Keratinocyte (primary cell): ENCODE data around the gene KCNIP3. TPM values are rescaled to one million over a fixed set of nuclear protein-coding genes. Genes with fewer than 3 reads are reported as not detected.

ENCODE experiments used
- DNase-seq: peaks from one replicate; pipeline ENCODE4 v3.0.0-alpha.2; 2011; ENCODE audit warnings: low read depth, missing footprints, low spot score
- FAIRE-seq: peaks from 2 replicates; lab custom pipeline; 2011; peaks lifted over from hg19 to GRCh38; lab: Jason Lieb, UNC
- H2AFZ ChIP-seq: 2 replicates; pipeline ENCODE4 v1.6.0; 2012; ENCODE audit warnings: low read length, control low read depth, inconsistent platforms; ENCODE audit not compliant: control insufficient read depth
- H3K27ac ChIP-seq: 2 replicates; pipeline ENCODE4 v1.5.1; 2011; ENCODE audit warnings: low read length; ENCODE audit not compliant: control insufficient read depth, insufficient read depth
- H3K27me3 ChIP-seq: 3 replicates; pipeline ENCODE4 v1.6.0; 2011; ENCODE audit warnings: low read length; ENCODE audit not compliant: control insufficient read depth, insufficient read depth; ENCODE audit errors: extremely low read depth
- H3K36me3 ChIP-seq, 2 experiments: 2 replicates in 1 of 2; 3 replicates in 1 of 2; pipeline ENCODE4 v1.5.1; 2011; ENCODE audit warnings: low read length in 2 of 2, mild to moderate bottlenecking in 1 of 2; ENCODE audit not compliant: control insufficient read depth in 2 of 2, insufficient read depth in 2 of 2; ENCODE audit errors: extremely low read depth in 1 of 2
- H3K4me1 ChIP-seq: 3 replicates; pipeline ENCODE4 v1.5.1; 2011; ENCODE audit warnings: low read length; ENCODE audit not compliant: control insufficient read depth, insufficient read depth; ENCODE audit errors: extremely low read depth
- H3K4me2 ChIP-seq: 3 replicates; pipeline ENCODE4 v1.6.0; 2011; ENCODE audit warnings: low read depth, low read length; ENCODE audit not compliant: control insufficient read depth, insufficient read depth; ENCODE audit errors: extremely low read depth
- H3K4me3 ChIP-seq, 3 experiments: fragments of 200-600 bp in 1 of 3; sonication (generic) in 1 of 3; 2 replicates in 2 of 3; 3 replicates in 1 of 3; pipeline ENCODE4 v1.5.1; 2011 to 2016; ENCODE audit warnings: low read length in 3 of 3, mild to moderate bottlenecking in 3 of 3, control low read depth in 2 of 3, inconsistent platforms in 1 of 3, low read depth in 1 of 3, mixed read lengths in 1 of 3, mixed run types in 1 of 3, moderate library complexity in 1 of 3; ENCODE audit not compliant: control insufficient read depth in 2 of 3, insufficient read depth in 2 of 3; ENCODE audit errors: extremely low read depth in 1 of 3
- H3K79me2 ChIP-seq: 2 replicates; pipeline ENCODE4 v1.6.0; 2012; ENCODE audit warnings: low read length; ENCODE audit not compliant: control insufficient read depth, insufficient read depth
- H3K9ac ChIP-seq: 3 replicates; pipeline ENCODE4 v1.6.0; 2011; ENCODE audit warnings: low read length; ENCODE audit not compliant: control insufficient read depth, insufficient read depth; ENCODE audit errors: extremely low read depth
- H3K9me1 ChIP-seq: 3 replicates; pipeline ENCODE4 v1.6.0; 2011; ENCODE audit warnings: low read length; ENCODE audit not compliant: control insufficient read depth, insufficient read depth; ENCODE audit errors: extremely low read depth
- H3K9me3 ChIP-seq: 2 replicates; pipeline ENCODE4 v1.5.1; 2012; ENCODE audit warnings: low read depth, low read length; ENCODE audit not compliant: control insufficient read depth
- H4K20me1 ChIP-seq: 3 replicates; pipeline ENCODE4 v1.6.0; 2011; ENCODE audit warnings: low read length; ENCODE audit not compliant: control insufficient read depth, insufficient read depth; ENCODE audit errors: extremely low read depth
- EZH2 ChIP-seq: IDR thresholded peaks from one replicate; pipeline ENCODE4 v1.6.1; 2012; ENCODE audit warnings: inconsistent platforms, mild to moderate bottlenecking, low read length, moderate library complexity
- dilution Hi-C: fragments of 300-500 bp; cut with MboI; formaldehyde crosslinking; loops from one replicate; pipeline ENCODE4 v1.7.0; 2020; ENCODE audit warnings: low sequenced_read_pairs; ENCODE audit not compliant: extremely low pct_ligation_motif_present
- polyA plus RNA-seq, 5 experiments: library from polyadenylated mRNA; depleted of rRNA in 3 of 5; stranded (reverse) in 3 of 5; stranded (forward) in 1 of 5; unstranded in 1 of 5; fragments of >200 nt; gene quantifications; 1 replicate in 1 of 5; 2 replicates in 3 of 5; 3 replicates in 1 of 5; pipeline versions ENCODE4 v1.2.1 to v1.2.3, GENCODE V29; 2011 to 2012; ENCODE audit warnings: missing spikeins in 2 of 5, low read depth in 1 of 5, low replicate concordance in 1 of 5
- TF ChIP-seq, protein P1 (sequence below), 3 experiments: IDR thresholded peaks in 1 of 3; conservative IDR thresholded peaks in 1 of 3; optimal IDR thresholded peaks in 1 of 3; 2 replicates in 2 of 3; 3 replicates in 1 of 3; pipeline versions ENCODE3 to v1.5.1; 2011; ENCODE audit warnings: low read length in 3 of 3, mild to moderate bottlenecking in 3 of 3, moderate library complexity in 2 of 3, control low read depth in 1 of 3, inconsistent platforms in 1 of 3; ENCODE audit not compliant: insufficient read depth in 2 of 3; ENCODE audit errors: extremely low read depth in 1 of 3

The KCNIP3 gene
- polyA plus RNA-seq, 1 donor (not counting 4 experiments of a cell fraction or from before 2014, with no cell fraction given): 0.66 TPM

- Histone ChIP-seq H3K36me3 (no peaks in the 10 kb centered on the region), H3K9me1 (no peaks in the 10 kb centered on the region), H2AFZ (no peak overlapping the region), H3K27ac (no peak overlapping the region), H3K4me2 (no peak overlapping the region), H4K20me1 (no peaks in the 10 kb centered on the region), H3K9me3 (no peaks in the 10 kb centered on the region), H3K27me3 (peaks cover 63% of the 10 kb centered on the region), H3K9ac (no peak overlapping the region), H3K79me2 (no peaks in the 10 kb centered on the region), H3K4me1 (peaks cover 18% of the 10 kb centered on the region), H3K4me3 (no peak overlapping the region)
- DNase-seq (no peak), FAIRE-seq (no peak)
- dilution Hi-C loops: no loop called here
- TF ChIP-seq, protein P1, sequence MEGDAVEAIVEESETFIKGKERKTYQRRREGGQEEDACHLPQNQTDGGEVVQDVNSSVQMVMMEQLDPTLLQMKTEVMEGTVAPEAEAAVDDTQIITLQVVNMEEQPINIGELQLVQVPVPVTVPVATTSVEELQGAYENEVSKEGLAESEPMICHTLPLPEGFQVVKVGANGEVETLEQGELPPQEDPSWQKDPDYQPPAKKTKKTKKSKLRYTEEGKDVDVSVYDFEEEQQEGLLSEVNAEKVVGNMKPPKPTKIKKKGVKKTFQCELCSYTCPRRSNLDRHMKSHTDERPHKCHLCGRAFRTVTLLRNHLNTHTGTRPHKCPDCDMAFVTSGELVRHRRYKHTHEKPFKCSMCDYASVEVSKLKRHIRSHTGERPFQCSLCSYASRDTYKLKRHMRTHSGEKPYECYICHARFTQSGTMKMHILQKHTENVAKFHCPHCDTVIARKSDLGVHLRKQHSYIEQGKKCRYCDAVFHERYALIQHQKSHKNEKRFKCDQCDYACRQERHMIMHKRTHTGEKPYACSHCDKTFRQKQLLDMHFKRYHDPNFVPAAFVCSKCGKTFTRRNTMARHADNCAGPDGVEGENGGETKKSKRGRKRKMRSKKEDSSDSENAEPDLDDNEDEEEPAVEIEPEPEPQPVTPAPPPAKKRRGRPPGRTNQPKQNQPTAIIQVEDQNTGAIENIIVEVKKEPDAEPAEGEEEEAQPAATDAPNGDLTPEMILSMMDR (optimal IDR thresholded peaks at IDR 0.05 in 1 of 3, IDR thresholded peaks at IDR 0.05 in 1 of 3, conservative IDR thresholded peaks at IDR 0.05 in 1 of 3; ENCODE audit: extremely low read depth in 1 of 3, insufficient read depth in 2 of 3, low read length in 3 of 3): no peak
- no peak for TF ChIP-seq EZH2
These were observed 11.4 kb downstream of the KCNIP3 start for GRCh38 chr2:95308426-95308990.

DNA sequence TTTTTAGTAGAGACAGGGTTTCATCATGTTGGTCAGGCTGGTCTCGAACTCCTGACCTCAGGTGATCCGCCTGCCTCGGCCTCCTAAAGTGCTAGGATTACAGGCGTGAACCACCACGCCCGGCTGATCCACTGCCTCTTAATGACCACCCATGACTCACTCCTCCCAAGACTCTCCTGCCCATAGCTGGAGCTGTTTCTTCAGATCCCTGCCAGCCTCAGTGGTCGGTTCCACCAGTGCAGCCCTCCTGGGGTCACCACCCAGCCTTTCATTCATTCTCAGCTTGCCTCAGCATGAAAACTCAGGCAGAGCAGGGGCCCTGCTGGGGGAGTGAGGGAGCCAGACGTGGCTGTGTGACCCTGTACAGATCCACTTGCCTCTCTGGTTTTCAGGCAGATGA is 12.5 kb downstream of the KCNIP3 start:
- Histone ChIP-seq H2AFZ (no peak overlapping the region), H3K79me2 (no peaks in the 10 kb centered on the region), H3K36me3 (no peaks in the 10 kb centered on the region), H3K9me1 (no peaks in the 10 kb centered on the region), H4K20me1 (no peaks in the 10 kb centered on the region), H3K4me2 (no peak overlapping the region), H3K4me1 (peaks cover 20% of the 10 kb centered on the region), H3K27ac (no peak overlapping the region), H3K9ac (no peak overlapping the region), H3K27me3 (peaks cover 65% of the 10 kb centered on the region), H3K9me3 (no peaks in the 10 kb centered on the region), H3K4me3 (no peak overlapping the region)
- dilution Hi-C loops: no loop called here
- no peak for FAIRE-seq
- no peak for TF ChIP-seq EZH2
- TF ChIP-seq, protein P1 (optimal IDR thresholded peaks at IDR 0.05 in 1 of 3, IDR thresholded peaks at IDR 0.05 in 1 of 3, conservative IDR thresholded peaks at IDR 0.05 in 1 of 3; ENCODE audit: extremely low read depth in 1 of 3, insufficient read depth in 2 of 3, low read length in 3 of 3): no peak
- DNase-seq: no peak
